Measurements from ENCODE around the gene TMEM116.
"Not testable (repeated sequence)": the region's sequence is repeated elsewhere in the genome, so short reads cannot be mapped to it uniquely, and the experiment has no call there.

Gene TMEM116

GRCh38 chr12:111975161-111975931, 37.6 kb downstream of the TMEM116 start:
- no peak for DNase-seq

GRCh38 chr12:111971800-111972199, 41.2 kb downstream of the TMEM116 start:
- DNase-seq: no peak

- no peak for DNase-seq
Observed at GRCh38 chr12:111964935-111965334, 48.0 kb downstream of the TMEM116 start.

GRCh38 chr12:111959518-111959917, 53.4 kb downstream of the TMEM116 start:
- not testable (repeated sequence) for DNase-seq

- DNase-seq: not testable (repeated sequence)
Observed at GRCh38 chr12:111957224-111957623, 55.7 kb downstream of the TMEM116 start.

GRCh38 chr12:111954969-111955368, 58.0 kb downstream of the TMEM116 start:
- no peak for DNase-seq

GRCh38 chr12:111953455-111953854, 59.5 kb downstream of the TMEM116 start:
- DNase-seq: no peak

- DNase-seq: not testable (repeated sequence)
Observed at GRCh38 chr12:111952084-111952787, 60.7 kb downstream of the TMEM116 start.

GRCh38 chr12:111950961-111951676, 61.8 kb downstream of the TMEM116 start:
- DNase-seq: not testable (repeated sequence)

GRCh38 chr12:111943929-111944328, 69.0 kb downstream of the TMEM116 start:
- no peak for DNase-seq

- no peak for DNase-seq
Observed at GRCh38 chr12:111942557-111942956, 70.4 kb downstream of the TMEM116 start.

- no peak for DNase-seq
Observed at GRCh38 chr12:111937429-111937828, 75.5 kb downstream of the TMEM116 start.

GRCh38 chr12:111936869-111937268, 76.1 kb downstream of the TMEM116 start:
- DNase-seq: no peak

- no peak for DNase-seq
Observed at GRCh38 chr12:111932241-111932640, 80.7 kb downstream of the TMEM116 start.

- DNase-seq: no peak
Observed at GRCh38 chr12:111927346-111927745, 85.6 kb downstream of the TMEM116 start.

- DNase-seq: no peak
Observed at GRCh38 chr12:111926631-111927030, 86.3 kb downstream of the TMEM116 start.

GRCh38 chr12:111925171-111925570, 87.8 kb downstream of the TMEM116 start:
- no peak for DNase-seq

- no peak for DNase-seq
Observed at GRCh38 chr12:111907740-111908139, 105.2 kb downstream of the TMEM116 start.

- no peak for DNase-seq
Observed at GRCh38 chr12:111905502-111905901, 107.5 kb downstream of the TMEM116 start.

- no peak for DNase-seq
Observed at GRCh38 chr12:111904446-111904975, 108.5 kb downstream of the TMEM116 start.

GRCh38 chr12:111901182-111901581, 111.8 kb downstream of the TMEM116 start:
- DNase-seq: no peak

- DNase-seq: no peak
Observed at GRCh38 chr12:111894556-111894955, 118.4 kb downstream of the TMEM116 start.

- DNase-seq: no peak
Observed at GRCh38 chr12:111893287-111893686, 119.7 kb downstream of the TMEM116 start.

Data from 8988T (cell line).